Right lobe of liver (tissue), 6 donors: ENCODE results near the gene ALLC. TPM values are rescaled to one million over a fixed set of nuclear protein-coding genes. Genes with fewer than 3 reads are reported as not detected.
A peak's percentile ranks its signal among the peaks of the same experiment; 100 is the strongest.

Experiments
- ATAC-seq, 4 donors: fragments of 200-7000 bp; cut with Tn5 transposase; one replicate each; pipeline ENCODE4 v1.9.1; 2020; ENCODE audit warnings: mild to moderate bottlenecking in 4 of 4, moderate library complexity in 4 of 4
- DNase-seq, 3 donors: peaks; one replicate each; pipeline ENCODE4 v3.0.0-alpha.2; 2020
- H3K27ac ChIP-seq, 3 donors: fragments of 200-600 bp; one replicate each; pipeline ENCODE4 v1.8.0; 2022
- H3K27me3 ChIP-seq, 2 donors: fragments of 200-600 bp; one replicate each; pipeline ENCODE4 v1.8.0; 2022
- H3K36me3 ChIP-seq, 4 donors: fragments of 200-600 bp; sonication (generic) in 1 of 4; one replicate each; pipeline versions ENCODE4 v1.5.1 to v1.8.0; 2017 to 2022; ENCODE audit warnings: control low read depth in 1 of 4
- H3K4me1 ChIP-seq, 4 donors: fragments of 200-600 bp; sonication (generic) in 1 of 4; one replicate each; pipeline versions ENCODE4 v1.5.1 to v1.8.0; 2017 to 2022; ENCODE audit warnings: control low read depth in 1 of 4
- H3K4me3 ChIP-seq, 3 donors: fragments of 200-600 bp; one replicate each; pipeline ENCODE4 v1.8.0; 2022
- H3K9me3 ChIP-seq, 4 donors: fragments of 200-600 bp; sonication (generic) in 1 of 4; one replicate each; pipeline versions ENCODE4 v1.5.1 to v1.8.0; 2017 to 2022; ENCODE audit warnings: control low read depth in 1 of 4
- POLR2A ChIP-seq: fragments of 450-650 bp; IDR thresholded peaks from one replicate; pipeline ENCODE4 v1.6.1; 2017; ENCODE audit warnings: antibody characterized with exemption, mild to moderate bottlenecking
- WGBS: methylation state at CpG from one replicate; pipeline ENCODE4 v1.1.6; 2018; ENCODE audit warnings: low coverage, low lambda C conversion rate; ENCODE audit not compliant: insufficient coverage; ENCODE audit errors: missing lambda C conversion rate; 5-methylcytosine and 5-hydroxymethylcytosine counted together
- intact Hi-C, 2 donors: fragments of 100-400 bp; cut with DNase I; formaldehyde crosslinking; loops; one replicate each; pipeline versions ENCODE4 v1.11.2 to v1.14.1; 2022
- total RNA-seq, 6 experiments: library from RNA; depleted of rRNA in 2 of 6; stranded (reverse); fragments of >200 nt in 2 of 6; fragmentation: NEBNext Ultra II Directional in 3 of 6; extraction: Animal tissue kit (Norgen Biotek cat#: 25700) in 3 of 6; gene quantifications; one replicate each; pipeline versions ENCODE4 v1.1.0 to v1.2.4, GENCODE V29; 2016 to 2023
- TF ChIP-seq, protein P1 (sequence below), 4 donors: fragments of 200-600 bp in 3 of 4; fragments of 450-650 bp in 1 of 4; IDR thresholded peaks; one replicate each; pipeline versions ENCODE4 v1.5.1 to v1.8.0; 2016 to 2022; ENCODE audit warnings: antibody characterized with exemption in 4 of 4, mild to moderate bottlenecking in 2 of 4
- donor health status: DM: no; HTN: yes; CAD: no.
- donor health status: DM: no; HTN: no; CAD: no.
- donor health status: DM: no; HTN: no; CAD: no.
- donor health status: DM: no; HTN: yes; CAD: no.
- donor health status: DM: no; HTN: yes; CAD: no.

The ALLC gene
- total RNA-seq, 6 experiments from 2014 or later: 0.18 to 0.63 (median 0.31) TPM; not detected in 1

DNA sequence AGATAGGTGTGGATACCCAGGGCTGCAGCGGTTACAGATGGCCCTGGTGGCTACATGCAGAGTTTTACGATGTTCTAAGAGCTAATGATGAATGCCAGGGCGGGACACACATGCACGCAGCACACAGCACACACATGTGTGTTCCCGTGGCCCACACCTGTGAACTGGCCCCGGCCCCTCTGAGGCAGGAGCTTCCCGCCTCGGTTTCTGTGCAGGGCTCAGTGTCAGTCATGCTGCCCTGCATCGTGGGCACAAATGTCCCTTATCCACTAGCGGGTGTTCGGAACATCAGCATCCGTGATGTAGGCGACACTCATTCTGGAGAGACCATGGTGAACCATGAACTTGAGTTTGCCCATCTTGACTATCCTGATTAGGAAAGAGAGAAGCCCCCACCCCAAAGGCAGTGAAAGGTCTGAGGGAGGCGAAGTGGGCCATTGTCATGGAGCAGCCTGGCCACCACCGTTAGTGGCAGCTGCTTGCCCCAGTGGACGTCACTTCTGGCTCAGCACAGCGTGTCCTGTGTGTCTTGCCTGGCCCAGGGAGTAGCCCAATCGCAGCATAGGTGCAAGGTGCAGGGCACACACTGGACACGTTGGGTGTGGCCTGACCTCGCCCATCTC lies 89.1 kb downstream of the ALLC start:
- DNase-seq: peak in 1 of 3 donors; percentile 16
- 80% methylated on average over 14 of the region's 20 CpGs for WGBS
- H3K4me1 ChIP-seq: no peaks in the 10 kb centered on the region
- H3K4me3 ChIP-seq: no peak overlapping the region
- intact Hi-C loops: no loop called here
- no peak for ATAC-seq
- H3K27me3 ChIP-seq: no peaks in the 10 kb centered on the region
- H3K27ac ChIP-seq: no peak overlapping the region
- H3K36me3 ChIP-seq: no peaks in the 10 kb centered on the region
- no peaks in the 10 kb centered on the region for H3K9me3 ChIP-seq
- TF ChIP-seq, protein P1, sequence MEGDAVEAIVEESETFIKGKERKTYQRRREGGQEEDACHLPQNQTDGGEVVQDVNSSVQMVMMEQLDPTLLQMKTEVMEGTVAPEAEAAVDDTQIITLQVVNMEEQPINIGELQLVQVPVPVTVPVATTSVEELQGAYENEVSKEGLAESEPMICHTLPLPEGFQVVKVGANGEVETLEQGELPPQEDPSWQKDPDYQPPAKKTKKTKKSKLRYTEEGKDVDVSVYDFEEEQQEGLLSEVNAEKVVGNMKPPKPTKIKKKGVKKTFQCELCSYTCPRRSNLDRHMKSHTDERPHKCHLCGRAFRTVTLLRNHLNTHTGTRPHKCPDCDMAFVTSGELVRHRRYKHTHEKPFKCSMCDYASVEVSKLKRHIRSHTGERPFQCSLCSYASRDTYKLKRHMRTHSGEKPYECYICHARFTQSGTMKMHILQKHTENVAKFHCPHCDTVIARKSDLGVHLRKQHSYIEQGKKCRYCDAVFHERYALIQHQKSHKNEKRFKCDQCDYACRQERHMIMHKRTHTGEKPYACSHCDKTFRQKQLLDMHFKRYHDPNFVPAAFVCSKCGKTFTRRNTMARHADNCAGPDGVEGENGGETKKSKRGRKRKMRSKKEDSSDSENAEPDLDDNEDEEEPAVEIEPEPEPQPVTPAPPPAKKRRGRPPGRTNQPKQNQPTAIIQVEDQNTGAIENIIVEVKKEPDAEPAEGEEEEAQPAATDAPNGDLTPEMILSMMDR (IDR thresholded peaks at IDR 0.05): no peak
- TF ChIP-seq POLR2A: no peak

DNA sequence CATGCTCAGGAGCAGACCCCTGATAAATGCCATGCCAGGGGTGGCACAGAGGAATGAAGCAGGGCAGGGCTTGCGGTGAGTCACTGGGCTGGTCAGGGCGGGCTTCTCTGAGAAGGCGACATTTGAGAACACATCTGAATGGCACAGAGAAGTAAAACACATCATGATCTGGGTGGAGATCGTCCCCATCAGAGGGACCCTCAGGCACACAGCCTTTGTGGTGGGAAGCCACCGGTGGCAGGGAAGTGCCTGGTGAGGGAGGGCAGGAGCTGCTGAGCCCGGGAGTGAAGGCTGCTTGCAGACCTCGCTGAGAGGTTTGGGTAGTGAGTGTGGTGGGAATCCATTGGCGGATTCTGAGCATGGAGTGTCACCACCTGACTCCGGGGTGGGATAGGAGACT lies 89.8 kb downstream of the ALLC start:
- Histone ChIP-seq H3K4me3 (no peak overlapping the region), H3K27ac (no peak overlapping the region), H3K27me3 (no peaks in the 10 kb centered on the region), H3K9me3 (no peaks in the 10 kb centered on the region), H3K36me3 (no peaks in the 10 kb centered on the region), H3K4me1 (no peaks in the 10 kb centered on the region)
- 59% methylated on average over 3 of the region's 9 CpGs for WGBS
- ATAC-seq (no peak), DNase-seq (peak in 1 of 3 donors; percentile 19)
- intact Hi-C loops: no loop called here
- TF ChIP-seq, protein P1 (IDR thresholded peaks at IDR 0.05): no peak
- no peak for TF ChIP-seq POLR2A

DNA sequence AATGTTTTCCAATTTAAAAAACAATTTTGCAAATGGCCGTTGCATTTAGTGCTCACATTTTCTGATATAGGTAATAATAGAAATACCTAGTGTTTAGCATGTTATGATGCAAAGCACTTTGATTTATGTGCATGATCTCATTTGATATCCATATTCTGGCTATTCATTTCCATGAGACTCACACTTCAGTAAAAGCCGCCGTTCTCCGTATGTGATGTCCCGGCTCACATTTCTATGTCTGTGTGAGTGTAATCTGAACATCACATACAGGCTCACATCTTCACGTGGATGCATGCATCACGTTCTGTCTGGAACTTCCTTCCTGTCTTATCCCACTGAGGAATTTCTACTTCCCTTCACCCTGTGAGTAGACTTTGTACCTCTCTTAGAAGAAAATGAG lies 91.2 kb downstream of the ALLC start:
- Histone ChIP-seq H3K36me3 (no peaks in the 10 kb centered on the region), H3K27ac (no peak overlapping the region), H3K4me1 (no peaks in the 10 kb centered on the region), H3K9me3 (no peaks in the 10 kb centered on the region), H3K4me3 (no peak overlapping the region), H3K27me3 (no peaks in the 10 kb centered on the region)
- intact Hi-C loops: no loop called here
- TF ChIP-seq, protein P1 (IDR thresholded peaks at IDR 0.05): no peak
- no peak for TF ChIP-seq POLR2A
- ATAC-seq: no peak
- whole genome bisulfite sequencing: 56% methylated on average over 7 of the region's 7 CpGs
- peak in 1 of 3 donors; percentile 1 for DNase-seq

DNA sequence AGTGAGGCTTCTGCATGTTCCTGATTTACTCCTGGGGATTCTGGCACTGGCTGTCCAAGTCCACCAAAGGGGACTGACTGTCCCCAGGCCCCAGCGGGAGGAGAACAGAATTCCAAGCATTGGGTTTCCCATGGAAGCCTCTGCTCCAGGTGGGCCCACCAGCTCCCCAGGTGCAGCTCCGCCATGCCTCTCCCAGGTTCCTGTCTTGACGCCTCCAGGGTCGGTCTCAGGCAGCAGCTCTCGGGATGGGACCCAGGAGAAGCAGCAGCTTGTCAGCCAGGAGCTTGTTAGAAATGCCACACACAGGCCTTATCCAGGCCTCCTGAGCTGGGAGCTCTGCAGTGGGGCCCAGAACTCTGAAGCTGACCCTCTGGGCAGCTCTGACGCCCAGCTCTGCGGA lies 93.3 kb downstream of the ALLC start:
- Histone ChIP-seq H3K4me1 (no peaks in the 10 kb centered on the region), H3K36me3 (no peaks in the 10 kb centered on the region), H3K27me3 (no peaks in the 10 kb centered on the region), H3K4me3 (no peak overlapping the region), H3K9me3 (no peaks in the 10 kb centered on the region), H3K27ac (no peak overlapping the region)
- DNase-seq: no peak
- WGBS: 67% methylated on average over 1 of the region's 7 CpGs
- intact Hi-C loops: no loop called here
- ATAC-seq: no peak
- TF ChIP-seq, protein P1 (IDR thresholded peaks at IDR 0.05): no peak

DNA sequence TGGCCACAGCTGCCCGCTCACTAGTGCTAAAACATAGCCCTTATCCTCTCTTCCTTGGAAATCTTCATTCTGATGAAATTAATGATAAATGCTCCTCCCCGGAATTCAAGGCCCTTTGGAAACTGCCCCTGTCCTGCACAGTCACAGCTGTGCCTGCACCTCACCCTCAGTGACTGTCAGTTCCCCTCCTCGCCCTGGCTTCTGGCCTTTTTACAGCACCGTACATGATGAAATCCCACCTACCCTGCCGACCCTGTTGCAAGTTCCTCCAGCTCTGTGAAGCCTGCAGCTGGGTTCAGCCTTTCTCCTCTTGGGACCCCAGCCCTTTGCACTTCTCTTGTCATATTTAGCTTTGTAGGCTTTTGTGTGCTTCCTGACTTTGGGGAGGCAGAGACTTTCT lies 93.8 kb downstream of the ALLC start:
- H3K27me3 ChIP-seq: no peaks in the 10 kb centered on the region
- H3K4me1 ChIP-seq: no peaks in the 10 kb centered on the region
- H3K36me3 ChIP-seq: no peaks in the 10 kb centered on the region
- DNase-seq (no peak), ATAC-seq (no peak)
- TF ChIP-seq POLR2A: no peak
- TF ChIP-seq, protein P1 (IDR thresholded peaks at IDR 0.05): no peak
- WGBS: 16% methylated on average over 5 of the region's 5 CpGs
- H3K9me3 ChIP-seq: no peaks in the 10 kb centered on the region
- no peak overlapping the region for H3K27ac ChIP-seq
- intact Hi-C loops: no loop called here
- no peak overlapping the region for H3K4me3 ChIP-seq
